ENCODE results near the gene FBP2.

FBP2 gene

DNA sequence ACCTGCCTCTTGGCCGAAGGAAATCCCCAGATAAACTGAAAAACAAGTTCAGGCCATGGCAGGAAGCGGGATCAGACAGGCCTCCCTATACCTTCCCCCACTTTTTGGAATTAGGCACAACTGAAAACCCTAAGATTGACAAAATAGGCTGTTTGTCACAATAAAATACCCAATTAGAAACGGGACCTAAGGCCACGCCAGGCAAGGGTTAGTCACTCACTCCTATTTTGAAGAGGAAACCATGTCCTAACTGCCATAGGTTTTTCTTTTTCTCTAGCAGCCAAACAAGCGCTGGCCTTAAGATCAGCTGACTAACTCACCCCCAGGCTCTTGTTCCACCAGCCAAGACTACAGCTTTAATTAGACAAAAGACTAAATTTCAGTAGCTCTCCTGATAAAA is 11.9 kb downstream of the FBP2 start:
- no peaks in the 10 kb centered on the region for H4K20me1 ChIP-seq (ENCODE audit: insufficient read depth, low read length)
- no peak for TF ChIP-seq EZH2phosphoT487 (IDR thresholded peaks at IDR 0.05; ENCODE audit: low read depth)
- TF ChIP-seq, protein P1, sequence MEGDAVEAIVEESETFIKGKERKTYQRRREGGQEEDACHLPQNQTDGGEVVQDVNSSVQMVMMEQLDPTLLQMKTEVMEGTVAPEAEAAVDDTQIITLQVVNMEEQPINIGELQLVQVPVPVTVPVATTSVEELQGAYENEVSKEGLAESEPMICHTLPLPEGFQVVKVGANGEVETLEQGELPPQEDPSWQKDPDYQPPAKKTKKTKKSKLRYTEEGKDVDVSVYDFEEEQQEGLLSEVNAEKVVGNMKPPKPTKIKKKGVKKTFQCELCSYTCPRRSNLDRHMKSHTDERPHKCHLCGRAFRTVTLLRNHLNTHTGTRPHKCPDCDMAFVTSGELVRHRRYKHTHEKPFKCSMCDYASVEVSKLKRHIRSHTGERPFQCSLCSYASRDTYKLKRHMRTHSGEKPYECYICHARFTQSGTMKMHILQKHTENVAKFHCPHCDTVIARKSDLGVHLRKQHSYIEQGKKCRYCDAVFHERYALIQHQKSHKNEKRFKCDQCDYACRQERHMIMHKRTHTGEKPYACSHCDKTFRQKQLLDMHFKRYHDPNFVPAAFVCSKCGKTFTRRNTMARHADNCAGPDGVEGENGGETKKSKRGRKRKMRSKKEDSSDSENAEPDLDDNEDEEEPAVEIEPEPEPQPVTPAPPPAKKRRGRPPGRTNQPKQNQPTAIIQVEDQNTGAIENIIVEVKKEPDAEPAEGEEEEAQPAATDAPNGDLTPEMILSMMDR (IDR thresholded peaks at IDR 0.05; ENCODE audit: low read depth, low read length), result no peak
- no peaks in the 10 kb centered on the region for H3K27me3 ChIP-seq (ENCODE audit: low read depth, low read length)
- H3K36me3 ChIP-seq (replicated peaks; ENCODE audit: low read depth, low read length), result no peaks in the 10 kb centered on the region
- H3K4me3 ChIP-seq (ENCODE audit: low read length), result no peak overlapping the region
- H3K9me3 ChIP-seq (ENCODE audit: insufficient read depth, low read length), result no peaks in the 10 kb centered on the region
- H3K9ac ChIP-seq (ENCODE audit: low read length), result no peak overlapping the region
- no peak overlapping the region for H3K27ac ChIP-seq (ENCODE audit: low read length)
- peaks cover 5% of the 10 kb centered on the region; the same call in 1 of the 2 replicates for H3K4me1 ChIP-seq (ENCODE audit: low read length)
- no peak overlapping the region for H3K4me2 ChIP-seq (ENCODE audit: low read length)
- no peaks in the 10 kb centered on the region for H3K79me2 ChIP-seq (ENCODE audit: low read length)
- no peak overlapping the region for H2AFZ ChIP-seq (ENCODE audit: low read depth, low read length)

DNA sequence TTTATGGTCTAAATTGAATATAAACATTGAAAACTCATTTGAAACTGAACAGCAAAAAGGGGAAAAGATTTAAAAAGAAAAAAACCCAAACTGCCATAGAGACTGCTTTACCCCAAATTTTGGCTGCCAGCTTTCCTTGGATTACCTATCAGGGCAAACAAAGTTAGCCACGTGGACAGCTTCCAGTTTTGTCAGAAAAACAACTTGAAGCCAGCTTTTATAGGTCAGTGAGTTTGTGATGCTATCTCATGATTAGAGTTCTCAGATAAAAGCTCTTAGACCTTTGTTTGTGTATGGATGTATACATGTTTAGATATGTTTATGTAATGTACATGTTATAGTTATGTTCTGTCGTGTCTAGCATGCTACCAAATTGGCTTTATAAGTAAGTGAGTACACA is 16.1 kb downstream of the FBP2 start:
- no peaks in the 10 kb centered on the region for H4K20me1 ChIP-seq (ENCODE audit: insufficient read depth, low read length)
- no peaks in the 10 kb centered on the region for H3K9me3 ChIP-seq (ENCODE audit: insufficient read depth, low read length)
- H3K4me2 ChIP-seq (ENCODE audit: low read length), result no peak overlapping the region
- no peak overlapping the region for H3K9ac ChIP-seq (ENCODE audit: low read length)
- TF ChIP-seq EZH2phosphoT487 (IDR thresholded peaks at IDR 0.05; ENCODE audit: low read depth), result no peak
- TF ChIP-seq, protein P1 (IDR thresholded peaks at IDR 0.05; ENCODE audit: low read depth, low read length), result no peak
- no peak overlapping the region for H3K4me3 ChIP-seq (ENCODE audit: low read length)
- H3K27me3 ChIP-seq (ENCODE audit: low read depth, low read length), result peaks cover 6% of the 10 kb centered on the region; the same call in 1 of the 2 replicates
- no peaks in the 10 kb centered on the region for H3K36me3 ChIP-seq (replicated peaks; ENCODE audit: low read depth, low read length)
- no peak overlapping the region for H3K27ac ChIP-seq (ENCODE audit: low read length)
- no peaks in the 10 kb centered on the region for H3K79me2 ChIP-seq (ENCODE audit: low read length)
- H2AFZ ChIP-seq (ENCODE audit: low read depth, low read length), result no peak overlapping the region
- H3K4me1 ChIP-seq (ENCODE audit: low read length), result peaks cover 5% of the 10 kb centered on the region; the same call in 1 of the 2 replicates

GRCh38 chr9:94577036-94577435 is 16.6 kb downstream of the FBP2 start:
- Histone ChIP-seq H3K4me2 (ENCODE audit: low read length) (no peak overlapping the region), H3K79me2 (ENCODE audit: low read length) (no peaks in the 10 kb centered on the region), H3K27ac (ENCODE audit: low read length) (no peak overlapping the region), H3K27me3 (ENCODE audit: low read depth, low read length) (peaks cover 10% of the 10 kb centered on the region; the same call in 1 of the 2 replicates), H4K20me1 (ENCODE audit: insufficient read depth, low read length) (no peaks in the 10 kb centered on the region), H2AFZ (ENCODE audit: low read depth, low read length) (no peak overlapping the region), H3K36me3 (replicated peaks; ENCODE audit: low read depth, low read length) (no peaks in the 10 kb centered on the region), H3K4me1 (ENCODE audit: low read length) (peaks cover 5% of the 10 kb centered on the region; the same call in 1 of the 2 replicates), H3K9ac (ENCODE audit: low read length) (no peak overlapping the region), H3K9me3 (ENCODE audit: insufficient read depth, low read length) (no peaks in the 10 kb centered on the region), H3K4me3 (ENCODE audit: low read length) (no peak overlapping the region)
- TF ChIP-seq EZH2phosphoT487 (IDR thresholded peaks at IDR 0.05; ENCODE audit: low read depth), result no peak
- TF ChIP-seq, protein P1 (IDR thresholded peaks at IDR 0.05; ENCODE audit: low read depth, low read length), result no peak

GRCh38 chr9:94576131-94576530 is 17.5 kb downstream of the FBP2 start:
- no peak for TF ChIP-seq EZH2phosphoT487 (IDR thresholded peaks at IDR 0.05; ENCODE audit: low read depth)
- TF ChIP-seq, protein P1 (IDR thresholded peaks at IDR 0.05; ENCODE audit: low read depth, low read length), result no peak
- Histone ChIP-seq H3K9me3 (ENCODE audit: insufficient read depth, low read length) (no peaks in the 10 kb centered on the region), H3K79me2 (ENCODE audit: low read length) (no peaks in the 10 kb centered on the region), H4K20me1 (ENCODE audit: insufficient read depth, low read length) (no peaks in the 10 kb centered on the region), H3K4me2 (ENCODE audit: low read length) (no peak overlapping the region), H3K9ac (ENCODE audit: low read length) (no peak overlapping the region), H3K27me3 (ENCODE audit: low read depth, low read length) (peaks cover 10% of the 10 kb centered on the region), H3K4me1 (ENCODE audit: low read length) (peaks cover 5% of the 10 kb centered on the region; the same call in 1 of the 2 replicates), H3K27ac (ENCODE audit: low read length) (no peak overlapping the region), H3K36me3 (replicated peaks; ENCODE audit: low read depth, low read length) (no peaks in the 10 kb centered on the region), H3K4me3 (ENCODE audit: low read length) (no peak overlapping the region), H2AFZ (ENCODE audit: low read depth, low read length) (no peak overlapping the region)

All from OCI-LY3 (cell line).